Panc1 (cell line): Measurements from ENCODE around the gene TMED7. TPM values are rescaled to one million over a fixed set of nuclear protein-coding genes. Genes with fewer than 3 reads are reported as not detected.

Source experiments
- ATAC-seq: fragments of 200-7000 bp; cut with Tn5 transposase; 2 replicates; pipeline ENCODE4 v1.9.1; 2020; ENCODE audit warnings: mild to moderate bottlenecking, moderate library complexity
- BruUV-seq: library from RNA; stranded (reverse); fragments of 400-500 nt; replicated peaks from 2 replicates; lab custom pipeline; 2021; lab: Mats Ljungman, UMichigan
- CTCF ChIA-PET: fragments of 300-600 bp; sonication (Branson Sonifier 250); formaldehyde crosslinking; loops from one replicate; lab custom pipeline; 2022; ENCODE audit warnings: antibody characterized with exemption; lab: Charles Lee
- POLR2A ChIA-PET: fragments of 300-600 bp; sonication (Branson Sonifier 250); formaldehyde crosslinking; loops from one replicate; lab custom pipeline; 2022; ENCODE audit warnings: antibody characterized with exemption; lab: Charles Lee
- DNase-seq: peaks from one replicate; pipeline ENCODE4 v3.0.0-alpha.2; 2010; ENCODE audit warnings: low read depth, low spot score
- H3K27ac ChIP-seq: 2 replicates; pipeline ENCODE4 v1.5.1; 2011; ENCODE audit warnings: mild to moderate bottlenecking, low read length, inconsistent platforms
- H3K27me3 ChIP-seq: fragments of 200-500 bp; sonication (Bioruptor generic); 2 replicates; pipeline ENCODE4 v1.6.0; 2014; ENCODE audit warnings: low read length, inconsistent platforms; ENCODE audit not compliant: control insufficient read depth, insufficient read depth
- H3K36me3 ChIP-seq: fragments of 200-500 bp; sonication (Bioruptor generic); 2 replicates; pipeline ENCODE4 v1.5.1; 2014; ENCODE audit warnings: inconsistent platforms, mild to moderate bottlenecking, low read length, moderate library complexity; ENCODE audit not compliant: control insufficient read depth, insufficient read depth
- H3K4me1 ChIP-seq: 2 replicates; pipeline ENCODE4 v1.5.1; 2011; ENCODE audit warnings: inconsistent platforms, mild to moderate bottlenecking, low read length, moderate library complexity; ENCODE audit not compliant: control insufficient read depth, insufficient read depth
- H3K4me3 ChIP-seq, 2 experiments: 2 replicates each; pipeline ENCODE4 v1.5.1; 2011 to 2012; ENCODE audit warnings: low read depth in 2 of 2, low read length in 2 of 2, mild to moderate bottlenecking in 2 of 2, inconsistent platforms in 1 of 2, moderate library complexity in 1 of 2
- H3K9me3 ChIP-seq: fragments of 200-500 bp; sonication (Bioruptor generic); 2 replicates; pipeline ENCODE4 v1.5.1; 2014; ENCODE audit warnings: low read depth, mild to moderate bottlenecking, inconsistent platforms, low read length, moderate library complexity; ENCODE audit not compliant: control insufficient read depth, insufficient read depth
- POLR2AphosphoS5 ChIP-seq: IDR thresholded peaks from 2 replicates; pipeline ENCODE4 v1.6.1; 2012; ENCODE audit warnings: mild to moderate bottlenecking, low read depth, low read length, moderate library complexity
- REST ChIP-seq, 2 experiments: IDR thresholded peaks; 2 replicates each; pipeline ENCODE4 v1.6.1; 2011 to 2012; ENCODE audit warnings: low read depth in 2 of 2, control low read depth in 1 of 2, low read length in 1 of 2, mild to moderate bottlenecking in 1 of 2, moderate library complexity in 1 of 2; ENCODE audit not compliant: insufficient read depth in 1 of 2
- SIN3A ChIP-seq: IDR thresholded peaks from 2 replicates; pipeline ENCODE4 v1.6.1; 2012; ENCODE audit warnings: low read depth, mild to moderate bottlenecking, low read length, moderate library complexity, borderline replicate concordance; ENCODE audit not compliant: insufficient read depth
- TCF7L2 ChIP-seq: IDR thresholded peaks from 2 replicates; pipeline ENCODE4 v1.6.1; 2011; ENCODE audit warnings: mild to moderate bottlenecking, low read depth, low read length, inconsistent platforms
- in situ Hi-C: cut with HindIII; loops from 2 replicates; pipeline ENCODE4 v1.10.0; 2016; ENCODE audit warnings: low sequenced_read_pairs, low pct_unique_long_range_greater_than_20kb
- intact Hi-C: fragments of 100-400 bp; cut with micrococcal nuclease; formaldehyde crosslinking; loops from one replicate; pipeline ENCODE4 v1.10.0; 2022; ENCODE audit not compliant: unreplicated experiment
- total RNA-seq: library from RNA; stranded (reverse); gene quantifications from one replicate; pipeline ENCODE4 v1.2.1, GENCODE V29; 2021; ENCODE audit not compliant: unreplicated experiment
- TF ChIP-seq, protein P1 (sequence below): fragments of 450-650 bp; IDR thresholded peaks from 2 replicates; pipeline ENCODE4 v1.5.1; 2017; ENCODE audit warnings: mild to moderate bottlenecking

The TMED7 gene
- total RNA-seq, 1 experiment from 2014 or later: 113 TPM

DNA sequence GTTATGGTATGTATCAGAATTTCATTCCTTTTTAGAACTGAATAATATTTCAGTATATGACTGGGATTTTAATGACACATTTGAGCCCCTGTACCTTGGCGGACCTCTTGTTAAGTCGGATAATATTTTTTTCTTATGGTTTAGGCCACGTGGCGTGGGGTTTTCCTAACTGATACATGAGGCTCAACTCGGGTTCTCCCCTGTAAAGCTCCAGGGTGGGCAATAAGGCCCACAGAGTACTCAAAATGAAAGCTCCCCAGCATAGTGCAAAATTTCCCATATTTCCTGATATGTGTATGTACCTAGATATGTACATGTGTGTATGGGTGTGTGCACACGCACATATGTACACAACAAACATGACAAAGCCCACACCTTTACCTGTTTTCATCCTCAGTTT, 48.1 kb downstream of the TMED7 start:
- Histone ChIP-seq H3K27ac (no peak overlapping the region), H3K36me3 (no peaks in the 10 kb centered on the region), H3K4me1 (no peaks in the 10 kb centered on the region; the same call in 1 of the 2 replicates), H3K9me3 (no peaks in the 10 kb centered on the region), H3K27me3 (no peaks in the 10 kb centered on the region), H3K4me3 (no peak overlapping the region)
- TF ChIP-seq TCF7L2 (no peak), SIN3A (no peak), REST (IDR thresholded peaks at IDR 0.05; ENCODE audit: insufficient read depth in 1 of 2, low read depth in 2 of 2, low read length in 1 of 2) (no peak), POLR2AphosphoS5 (no peak)
- TF ChIP-seq, protein P1, sequence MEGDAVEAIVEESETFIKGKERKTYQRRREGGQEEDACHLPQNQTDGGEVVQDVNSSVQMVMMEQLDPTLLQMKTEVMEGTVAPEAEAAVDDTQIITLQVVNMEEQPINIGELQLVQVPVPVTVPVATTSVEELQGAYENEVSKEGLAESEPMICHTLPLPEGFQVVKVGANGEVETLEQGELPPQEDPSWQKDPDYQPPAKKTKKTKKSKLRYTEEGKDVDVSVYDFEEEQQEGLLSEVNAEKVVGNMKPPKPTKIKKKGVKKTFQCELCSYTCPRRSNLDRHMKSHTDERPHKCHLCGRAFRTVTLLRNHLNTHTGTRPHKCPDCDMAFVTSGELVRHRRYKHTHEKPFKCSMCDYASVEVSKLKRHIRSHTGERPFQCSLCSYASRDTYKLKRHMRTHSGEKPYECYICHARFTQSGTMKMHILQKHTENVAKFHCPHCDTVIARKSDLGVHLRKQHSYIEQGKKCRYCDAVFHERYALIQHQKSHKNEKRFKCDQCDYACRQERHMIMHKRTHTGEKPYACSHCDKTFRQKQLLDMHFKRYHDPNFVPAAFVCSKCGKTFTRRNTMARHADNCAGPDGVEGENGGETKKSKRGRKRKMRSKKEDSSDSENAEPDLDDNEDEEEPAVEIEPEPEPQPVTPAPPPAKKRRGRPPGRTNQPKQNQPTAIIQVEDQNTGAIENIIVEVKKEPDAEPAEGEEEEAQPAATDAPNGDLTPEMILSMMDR: no peak
- ChIA-PET CTCF (no interaction called here), POLR2A (no interaction called here)
- ATAC-seq (no peak), DNase-seq (no peak)
- intact Hi-C loops: no loop called here
- in situ Hi-C loops: no loop called here
- BruUV-seq: no TSS peak

DNA sequence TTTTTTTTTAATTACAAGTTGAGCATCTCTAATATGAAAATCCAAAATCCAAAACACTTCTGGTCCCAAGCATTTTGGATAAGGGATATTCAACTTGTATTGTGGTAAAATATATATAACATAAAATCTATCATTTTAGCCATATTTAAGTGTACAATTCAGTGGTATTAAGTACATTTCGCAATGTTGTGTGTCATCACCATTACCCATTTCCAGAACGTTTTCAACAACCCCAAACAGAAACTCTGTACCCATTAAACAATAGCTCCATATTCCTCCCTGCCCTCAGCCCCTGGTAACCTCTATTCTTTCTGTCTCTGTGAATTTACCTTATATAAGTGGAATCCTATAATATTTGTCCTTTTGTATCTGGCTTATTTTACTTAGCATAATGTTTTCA, 48.5 kb downstream of the TMED7 start:
- DNase-seq: no peak
- Histone ChIP-seq H3K36me3 (no peaks in the 10 kb centered on the region), H3K9me3 (no peaks in the 10 kb centered on the region), H3K4me3 (no peak overlapping the region), H3K27ac (no peak overlapping the region), H3K27me3 (no peaks in the 10 kb centered on the region), H3K4me1 (no peaks in the 10 kb centered on the region; the same call in 1 of the 2 replicates)
- TF ChIP-seq REST (IDR thresholded peaks at IDR 0.05; ENCODE audit: insufficient read depth in 1 of 2, low read depth in 2 of 2, low read length in 1 of 2): no peak
- no peak for TF ChIP-seq TCF7L2
- TF ChIP-seq, protein P1: no peak
- no TSS peak for BruUV-seq
- intact Hi-C loops: no loop called here
- in situ Hi-C loops: no loop called here
- ChIA-PET POLR2A (no interaction called here), CTCF (no interaction called here)
- no peak for ATAC-seq
